Hematopoietic multipotent progenitor cell treated with erythropoietin and hydrocortisone succinate and interleukin-3 and kit ligand, for 4 days (in vitro differentiated cells): ENCODE results near the gene OPRM1.
"Not testable (repeated sequence)": the region's sequence is repeated elsewhere in the genome, so short reads cannot be mapped to it uniquely, and the experiment has no call there.

Experiments
- DNase-seq: peaks from one replicate; pipeline ENCODE4 v3.0.0-alpha.2; 2015

Gene OPRM1

GRCh38 chr6:154156135-154156896, 117.3 kb downstream of the OPRM1 start:
- DNase-seq, result peak; percentile 81

GRCh38 chr6:154157082-154157481, 118.0 kb downstream of the OPRM1 start:
- no peak for DNase-seq

GRCh38 chr6:154157706-154158105, 118.7 kb downstream of the OPRM1 start:
- no peak for DNase-seq

GRCh38 chr6:154159126-154159525, 120.1 kb downstream of the OPRM1 start:
- DNase-seq, result no peak

- DNase-seq, result no peak
Observed at GRCh38 chr6:154161689-154162088, 122.6 kb downstream of the OPRM1 start.

GRCh38 chr6:154164397-154164796, 125.4 kb downstream of the OPRM1 start:
- DNase-seq, result no peak

GRCh38 chr6:154165478-154165877, 126.4 kb downstream of the OPRM1 start:
- DNase-seq, result peak; percentile 12

- DNase-seq, result no peak
Observed at GRCh38 chr6:154166140-154166539, 127.1 kb downstream of the OPRM1 start.

GRCh38 chr6:154167126-154167525, 128.1 kb downstream of the OPRM1 start:
- peak; percentile 27 for DNase-seq

GRCh38 chr6:154169193-154169847, 130.3 kb downstream of the OPRM1 start:
- DNase-seq, result peak; percentile 85

- no peak for DNase-seq
Observed at GRCh38 chr6:154170106-154170505, 131.1 kb downstream of the OPRM1 start.

- not testable (repeated sequence) for DNase-seq
Observed at GRCh38 chr6:154172393-154172792, 133.4 kb downstream of the OPRM1 start.

GRCh38 chr6:154179434-154179833, 140.4 kb downstream of the OPRM1 start:
- DNase-seq, result no peak

GRCh38 chr6:154187203-154187602, 148.2 kb downstream of the OPRM1 start:
- DNase-seq, result no peak

- no peak for DNase-seq
Observed at GRCh38 chr6:154187714-154188113, 148.7 kb downstream of the OPRM1 start.

GRCh38 chr6:154196333-154196885, 157.4 kb downstream of the OPRM1 start:
- no peak for DNase-seq

GRCh38 chr6:154197196-154197860, 158.3 kb downstream of the OPRM1 start:
- DNase-seq, result no peak

GRCh38 chr6:154201688-154202087, 162.6 kb downstream of the OPRM1 start:
- DNase-seq, result not testable (repeated sequence)

- DNase-seq, result peak; percentile 10
Observed at GRCh38 chr6:154202339-154202738, 163.3 kb downstream of the OPRM1 start.

- DNase-seq, result no peak
Observed at GRCh38 chr6:154202958-154203357, 163.9 kb downstream of the OPRM1 start.

GRCh38 chr6:154206141-154206540, 167.1 kb downstream of the OPRM1 start:
- DNase-seq, result no peak

- DNase-seq, result no peak
Observed at GRCh38 chr6:154206996-154207395, 168.0 kb downstream of the OPRM1 start.

- DNase-seq, result no peak
Observed at GRCh38 chr6:154209555-154209954, 170.5 kb downstream of the OPRM1 start.

- DNase-seq, result no peak
Observed at GRCh38 chr6:154210678-154211077, 171.6 kb downstream of the OPRM1 start.
